OCI-LY7 (cell line): ENCODE measurements around the gene TAL1.

Source experiments
- EZH2phosphoT487 ChIP-seq: fragments of 200-600 bp; sonication (generic); IDR thresholded peaks from 2 replicates; pipeline ENCODE4 v1.6.1; 2018; ENCODE audit warnings: low read depth, borderline replicate concordance, mild to moderate bottlenecking, mixed run types, antibody characterized with exemption, low read length, moderate library complexity, mixed read lengths
- TF ChIP-seq, protein P1 (sequence below): fragments of 200-600 bp; sonication (generic); conservative IDR thresholded peaks from 2 replicates; pipeline ENCODE4 v1.5.1; 2014; ENCODE audit warnings: mild to moderate bottlenecking, antibody characterized with exemption, low read length, moderate library complexity, mixed read lengths

DNA sequence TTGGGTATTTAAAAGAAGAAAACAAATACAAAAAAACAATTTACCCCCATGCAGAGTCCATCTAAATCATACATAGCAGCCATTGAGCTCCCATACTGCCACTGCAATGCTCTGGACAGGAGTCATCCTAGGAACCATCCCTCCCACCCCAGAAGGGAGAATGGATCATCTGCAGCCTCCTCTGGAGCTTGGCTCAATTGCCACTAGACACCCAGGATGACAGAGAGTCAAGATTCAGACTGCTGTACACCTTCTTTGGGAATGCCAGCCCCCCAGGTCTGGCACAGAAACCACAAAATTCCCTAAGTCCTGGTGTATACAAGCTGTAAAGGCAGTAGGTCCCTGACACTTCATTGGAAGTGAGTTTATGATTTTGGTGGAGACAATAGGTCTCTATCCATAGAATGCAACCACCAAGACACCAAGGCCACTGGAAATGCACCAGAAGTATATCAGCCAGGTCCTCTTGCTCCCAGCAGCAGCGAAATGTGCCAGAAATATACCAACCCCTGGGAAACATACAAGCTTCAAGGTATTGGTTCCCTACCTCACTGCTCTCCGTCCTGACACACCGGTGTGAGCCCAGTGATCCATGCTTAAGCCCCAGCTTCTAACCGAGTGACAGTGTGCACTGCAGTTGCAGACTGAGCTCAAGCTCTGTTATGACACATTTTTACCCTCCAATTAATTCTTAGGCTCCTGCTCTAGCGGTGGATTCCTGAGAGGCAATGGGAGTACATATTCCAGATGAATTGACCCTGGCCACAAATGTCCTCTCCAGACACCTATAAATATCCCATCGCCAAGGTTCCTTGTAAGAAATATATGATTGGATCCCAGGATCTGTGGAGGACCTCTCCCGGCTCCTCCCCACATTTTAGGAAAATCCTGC is 4.4 kb downstream of the TAL1 start:
- TF ChIP-seq, protein P1, sequence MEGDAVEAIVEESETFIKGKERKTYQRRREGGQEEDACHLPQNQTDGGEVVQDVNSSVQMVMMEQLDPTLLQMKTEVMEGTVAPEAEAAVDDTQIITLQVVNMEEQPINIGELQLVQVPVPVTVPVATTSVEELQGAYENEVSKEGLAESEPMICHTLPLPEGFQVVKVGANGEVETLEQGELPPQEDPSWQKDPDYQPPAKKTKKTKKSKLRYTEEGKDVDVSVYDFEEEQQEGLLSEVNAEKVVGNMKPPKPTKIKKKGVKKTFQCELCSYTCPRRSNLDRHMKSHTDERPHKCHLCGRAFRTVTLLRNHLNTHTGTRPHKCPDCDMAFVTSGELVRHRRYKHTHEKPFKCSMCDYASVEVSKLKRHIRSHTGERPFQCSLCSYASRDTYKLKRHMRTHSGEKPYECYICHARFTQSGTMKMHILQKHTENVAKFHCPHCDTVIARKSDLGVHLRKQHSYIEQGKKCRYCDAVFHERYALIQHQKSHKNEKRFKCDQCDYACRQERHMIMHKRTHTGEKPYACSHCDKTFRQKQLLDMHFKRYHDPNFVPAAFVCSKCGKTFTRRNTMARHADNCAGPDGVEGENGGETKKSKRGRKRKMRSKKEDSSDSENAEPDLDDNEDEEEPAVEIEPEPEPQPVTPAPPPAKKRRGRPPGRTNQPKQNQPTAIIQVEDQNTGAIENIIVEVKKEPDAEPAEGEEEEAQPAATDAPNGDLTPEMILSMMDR = no peak
- TF ChIP-seq EZH2phosphoT487 = no peak
